Activated naive CD4-positive, alpha-beta T cell treated with Interleukin-2 at 50 U/mL for 16 hours (primary cell): Measurements from ENCODE around the gene RIN3.
"Not testable (repeated sequence)": the region's sequence is repeated elsewhere in the genome, so short reads cannot be mapped to it uniquely, and the experiment has no call there.

Source experiments
- DNase-seq: peaks from one replicate; pipeline ENCODE4 v3.0.0-alpha.2; 2020

The RIN3 gene

GRCh38 chr14:92635031-92635430 is 121.5 kb downstream of the RIN3 start:
- no peak for DNase-seq

- DNase-seq, result no peak
Measured at GRCh38 chr14:92635896-92636295, 122.3 kb downstream of the RIN3 start.

DNA sequence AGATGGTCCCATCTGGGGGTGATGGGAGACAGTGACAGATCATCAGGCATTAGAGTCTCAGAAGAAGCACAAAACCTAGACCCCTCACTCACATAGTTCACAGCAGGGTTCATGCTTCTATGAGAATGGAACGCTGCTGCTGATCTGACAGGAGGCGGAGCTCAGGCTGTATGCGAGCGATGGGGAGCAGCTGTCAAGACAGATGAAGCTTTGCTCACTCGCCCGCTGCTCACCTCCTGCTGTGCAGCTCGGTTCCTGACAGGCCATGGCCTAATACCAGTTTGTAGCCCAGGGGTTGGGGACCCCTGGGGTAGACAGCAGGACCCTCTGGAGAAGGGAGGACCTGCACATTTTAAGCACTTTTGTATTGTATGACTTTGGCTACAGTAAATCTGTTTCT is 123.6 kb downstream of the RIN3 start:
- DNase-seq, result no peak

- DNase-seq, result no peak
Measured at GRCh38 chr14:92637864-92638263, 124.3 kb downstream of the RIN3 start.

DNA sequence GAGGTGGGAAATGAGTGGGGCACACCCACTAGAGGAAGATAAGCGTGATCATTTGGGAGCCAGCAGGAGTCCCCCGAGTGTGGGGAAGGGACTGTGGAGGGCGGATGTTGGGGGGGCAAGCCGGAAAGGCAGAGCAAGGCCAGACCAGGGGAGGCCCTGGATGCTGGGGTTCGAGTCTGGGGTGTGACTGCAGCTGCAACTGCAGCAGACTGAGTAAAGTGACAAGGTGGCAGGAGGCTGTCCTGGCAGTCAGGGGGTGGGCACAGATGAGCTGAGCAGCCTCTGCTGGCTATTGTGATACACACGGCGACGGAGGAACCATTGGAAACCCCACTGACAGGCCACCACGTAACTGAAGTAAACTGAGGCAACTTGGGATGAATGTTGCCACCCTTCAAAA is 124.7 kb downstream of the RIN3 start:
- no peak for DNase-seq

GRCh38 chr14:92638904-92639303 is 125.3 kb downstream of the RIN3 start:
- DNase-seq, result no peak

DNA sequence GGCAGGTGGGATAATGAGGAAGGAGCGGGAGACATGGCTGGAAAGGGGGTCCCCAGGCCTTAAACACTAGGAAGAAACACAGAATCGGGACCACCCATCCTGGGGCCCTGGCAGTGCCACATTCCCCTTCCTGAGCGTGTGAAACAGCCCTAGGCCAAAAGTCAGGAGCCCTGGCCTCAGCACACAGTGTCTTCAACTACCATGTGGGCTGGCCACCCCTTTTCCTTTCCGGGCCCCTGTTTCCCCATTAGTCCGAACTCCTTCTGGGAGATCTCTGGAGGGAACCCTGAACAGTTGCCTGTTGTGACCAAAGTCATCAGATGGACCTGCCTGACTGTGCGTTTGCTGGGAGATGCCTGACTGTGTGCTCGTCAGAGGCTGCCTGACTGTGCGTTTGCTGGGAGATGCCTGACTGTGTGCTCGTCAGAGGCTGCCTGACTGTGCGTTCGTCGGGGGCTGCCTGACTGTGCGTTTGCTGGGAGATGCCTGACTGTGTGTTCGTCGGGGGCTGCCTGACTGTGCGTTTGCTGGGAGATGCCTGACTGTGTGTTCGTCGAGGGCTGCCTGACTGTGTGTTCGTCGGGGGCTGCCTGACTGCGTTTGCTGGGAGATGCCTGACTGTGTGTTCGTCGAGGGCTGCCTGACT is 126.0 kb downstream of the RIN3 start:
- not testable (repeated sequence) for DNase-seq

DNA sequence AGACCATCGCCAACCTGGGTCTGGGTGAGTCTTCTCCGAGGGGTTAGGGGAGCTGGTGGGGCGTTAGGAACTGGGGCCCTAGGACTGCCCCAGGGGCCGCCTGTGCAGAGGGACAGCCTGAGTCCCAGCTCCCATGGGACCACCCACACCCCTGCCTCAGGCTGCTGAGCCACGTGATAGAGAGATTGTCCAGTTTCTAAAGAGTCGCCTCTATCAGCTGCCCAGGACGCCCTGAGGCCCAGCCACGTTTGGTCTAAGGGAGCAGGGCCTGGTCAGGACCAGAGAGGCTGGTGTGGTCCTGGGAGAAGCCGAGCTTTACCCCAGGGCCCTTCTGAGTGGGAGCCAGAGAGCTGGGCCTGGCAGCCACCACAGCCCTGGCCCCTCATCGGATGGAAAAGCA is 127.7 kb downstream of the RIN3 start:
- no peak for DNase-seq

DNA sequence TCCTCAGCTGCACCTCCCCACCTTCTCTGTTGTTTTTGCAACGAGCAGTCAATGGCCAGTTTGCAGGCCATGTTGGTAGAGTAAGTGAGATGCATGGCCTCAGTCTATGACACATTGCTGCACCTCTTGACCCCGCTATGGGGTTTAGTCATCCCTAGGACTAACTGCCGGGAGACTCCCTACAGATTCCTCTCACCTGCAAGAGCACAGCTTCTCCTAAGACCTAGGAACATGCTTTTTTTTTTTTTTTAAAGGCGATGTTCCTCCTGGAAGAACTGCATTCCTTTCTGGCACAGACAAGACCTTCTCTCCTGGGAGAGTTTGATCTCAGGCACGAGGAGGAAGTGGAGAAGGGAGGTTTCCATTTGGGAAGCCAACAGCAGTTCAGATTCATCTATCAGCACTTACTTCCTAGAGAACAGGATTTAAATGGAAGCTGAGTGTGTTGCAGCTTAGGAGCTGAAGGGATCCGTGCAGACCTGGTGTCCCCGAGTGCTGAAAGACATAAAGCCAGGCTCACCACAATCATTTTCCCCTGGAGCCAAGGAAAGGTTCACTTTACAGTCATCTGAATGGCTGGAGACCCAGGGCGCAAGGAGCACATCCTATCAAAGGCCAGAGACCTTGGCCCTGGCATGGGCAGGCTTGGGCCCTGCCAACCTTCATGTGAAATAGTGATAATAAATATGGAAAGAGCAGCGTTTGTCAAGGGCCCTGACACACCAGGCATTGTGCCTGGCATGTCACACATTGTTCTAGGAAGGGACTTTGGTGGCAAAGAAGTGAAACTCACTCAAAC is 130.8 kb downstream of the RIN3 start:
- no peak for DNase-seq

DNA sequence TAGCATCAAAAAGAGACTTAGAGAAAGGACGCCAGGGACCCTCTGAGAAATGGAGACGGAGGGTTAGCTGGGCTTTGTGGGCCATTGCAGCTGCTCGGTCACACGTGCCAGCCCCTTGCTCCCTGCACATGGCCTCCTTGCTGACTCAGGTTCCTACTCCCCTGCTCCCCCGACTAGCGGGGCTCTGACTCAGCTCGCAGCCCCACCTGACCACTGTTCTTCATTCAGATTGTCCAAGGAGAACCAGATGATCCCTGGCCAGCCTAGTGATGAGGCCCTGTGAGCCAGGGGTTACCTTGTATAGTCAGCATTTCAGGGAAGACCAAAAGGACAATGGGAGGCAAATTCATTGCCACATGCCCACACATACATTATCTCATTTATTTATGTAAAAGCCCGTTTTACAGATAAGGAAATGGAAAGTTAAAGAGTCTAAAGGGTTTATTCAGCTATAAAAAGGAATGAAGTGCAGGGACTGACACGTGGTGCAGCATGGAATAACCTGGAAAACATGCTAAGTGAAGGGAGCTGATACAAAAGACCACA is 131.5 kb downstream of the RIN3 start:
- DNase-seq, result no peak

DNA sequence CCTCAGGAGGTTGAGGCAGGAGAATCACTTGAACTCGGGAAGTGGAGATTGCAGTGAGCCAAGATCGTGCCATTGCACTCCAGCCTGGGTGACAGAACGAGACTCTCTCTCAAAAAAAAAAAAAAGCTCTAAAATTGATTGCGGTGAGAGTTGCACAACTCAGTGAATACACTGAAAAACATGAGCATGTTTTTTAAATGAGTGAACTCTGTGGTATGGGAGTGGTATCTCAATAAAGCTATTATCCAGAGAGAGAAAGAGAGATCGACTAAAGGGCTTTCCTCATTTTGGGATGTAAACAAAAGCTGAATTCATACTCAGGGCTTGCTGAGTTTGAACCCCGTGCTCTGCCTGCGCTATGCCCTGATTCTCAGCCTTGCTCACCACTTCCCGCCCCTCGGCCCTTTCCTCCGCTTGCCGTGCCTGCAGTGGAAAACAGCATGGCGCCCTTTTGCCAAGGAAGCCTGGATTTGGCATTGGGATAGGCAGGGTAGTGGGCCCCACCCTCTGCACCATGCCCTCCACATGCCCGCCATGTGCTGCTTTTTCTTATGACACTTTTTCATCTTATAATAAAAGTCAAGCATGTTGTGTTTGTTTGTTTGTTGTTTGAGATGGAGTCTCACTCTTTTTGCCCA is 132.4 kb downstream of the RIN3 start:
- no peak for DNase-seq

GRCh38 chr14:92646952-92647796 is 133.6 kb downstream of the RIN3 start:
- DNase-seq, result no peak

- DNase-seq, result no peak
Measured at GRCh38 chr14:92647797-92648279, 134.3 kb downstream of the RIN3 start.

- DNase-seq, result no peak
Measured at GRCh38 chr14:92649066-92649465, 135.5 kb downstream of the RIN3 start.

DNA sequence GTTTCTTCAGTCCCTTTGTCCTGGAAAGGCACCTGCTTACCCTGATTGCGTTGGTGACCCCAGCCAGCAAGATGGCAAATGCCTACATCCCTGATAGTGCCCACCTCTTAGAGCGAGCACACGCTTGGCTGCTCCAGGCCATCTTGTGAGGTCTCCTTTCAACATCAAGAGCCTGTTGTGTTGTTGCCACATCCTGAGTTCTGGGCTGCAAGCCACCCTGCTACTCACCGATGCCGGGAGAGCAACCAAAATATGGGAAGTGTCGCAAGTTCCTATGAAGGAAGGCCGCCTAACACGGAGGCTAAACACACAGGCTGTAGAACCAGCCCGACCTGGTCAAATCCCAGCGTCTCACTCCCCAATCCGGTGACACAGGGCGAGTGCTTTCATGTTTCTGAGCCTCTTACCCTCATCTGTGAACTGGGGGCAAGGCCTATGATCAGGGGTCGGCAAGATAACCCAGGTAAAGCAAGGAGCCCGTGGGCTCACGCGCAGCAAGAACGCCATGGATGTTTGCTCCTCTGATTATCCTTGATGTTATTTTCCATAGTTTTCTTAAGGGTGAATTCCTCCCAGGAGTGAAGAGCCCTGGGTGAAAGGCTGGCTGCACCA is 136.5 kb downstream of the RIN3 start:
- no peak for DNase-seq

GRCh38 chr14:92650581-92651105 is 137.1 kb downstream of the RIN3 start:
- no peak for DNase-seq

DNA sequence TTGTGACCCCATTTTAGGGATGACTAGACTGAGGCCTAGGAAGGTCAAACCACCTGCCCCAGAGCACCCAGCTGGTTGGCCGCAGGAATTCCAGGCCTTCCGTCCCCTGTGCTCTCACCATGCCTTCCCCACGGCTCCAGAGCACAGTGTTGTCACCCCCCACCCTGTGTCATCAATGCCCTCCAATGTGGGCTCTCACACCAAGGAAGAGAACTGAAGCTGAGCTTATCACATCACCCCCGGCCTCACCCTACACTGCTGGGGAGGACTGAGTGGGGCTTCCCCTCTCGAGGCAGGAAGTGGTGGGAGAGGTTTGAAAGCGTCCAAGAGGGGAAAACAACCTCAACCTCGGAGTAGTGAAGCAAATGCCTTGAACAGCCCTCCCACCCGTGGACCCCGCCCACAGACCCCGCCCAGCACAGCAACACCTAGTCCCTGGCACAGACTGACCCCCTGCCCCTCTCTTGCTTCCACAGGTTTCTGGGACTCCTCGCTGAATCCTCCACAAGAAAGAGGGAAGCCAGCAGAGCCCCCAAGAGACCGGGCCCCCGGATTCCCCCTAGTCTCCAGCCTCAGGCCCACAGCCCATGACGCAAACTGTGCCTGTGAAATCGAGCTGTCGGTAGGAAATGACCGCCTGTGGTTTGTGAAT is 137.7 kb downstream of the RIN3 start:
- DNase-seq, result peak; percentile 81

DNA sequence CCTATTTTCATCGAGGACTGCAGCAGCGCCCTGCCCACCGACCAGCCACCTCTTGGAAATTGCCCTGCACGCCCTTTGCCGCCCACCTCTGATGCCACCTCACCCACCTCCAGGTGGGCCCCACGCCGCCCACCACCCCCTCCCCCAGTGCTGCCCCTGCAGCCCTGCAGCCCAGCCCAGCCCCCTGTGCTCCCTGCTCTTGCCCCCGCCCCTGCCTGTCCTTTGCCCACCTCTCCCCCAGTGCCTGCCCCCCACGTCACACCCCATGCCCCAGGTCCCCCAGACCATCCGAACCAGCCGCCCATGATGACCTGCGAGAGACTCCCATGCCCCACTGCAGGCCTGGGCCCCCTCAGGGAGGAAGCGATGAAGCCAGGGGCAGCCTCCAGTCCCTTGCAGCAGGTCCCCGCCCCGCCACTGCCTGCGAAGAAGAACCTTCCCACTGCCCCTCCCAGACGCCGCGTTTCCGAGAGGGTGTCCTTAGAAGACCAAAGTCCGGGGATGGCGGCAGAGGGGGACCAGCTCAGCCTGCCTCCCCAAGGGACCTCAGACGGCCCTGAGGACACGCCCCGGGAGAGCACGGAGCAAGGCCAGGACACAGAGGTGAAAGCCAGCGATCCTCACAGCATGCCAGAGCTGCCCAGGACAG is 138.3 kb downstream of the RIN3 start:
- peak; percentile 35 for DNase-seq

GRCh38 chr14:92652413-92653151 is 139.0 kb downstream of the RIN3 start:
- DNase-seq, result no peak

- no peak for DNase-seq
Measured at GRCh38 chr14:92653162-92653651, 139.6 kb downstream of the RIN3 start.
